Stimulated activated naive B cell treated with anti-CD40 and anti-IgM and Interleukin-4, amounts not matched to agents 10 μg/mL and 1 μg/mL and 100 μg/mL, for 72 hours (primary cell): ENCODE results near the gene PLA2G4D.

ENCODE experiments used
- ATAC-seq, 2 donors: fragments of 150-1000 bp; cut with Tn5 transposase; replicated peaks; 2 replicates each; pipeline ENCODE4 v1.10.0; 2021; ENCODE audit warnings: moderate library complexity in 1 of 2
- DNase-seq: peaks from one replicate; pipeline ENCODE4 v3.0.0; 2021
- H3K27ac Mint-ChIP-seq: one replicate; pipeline ENCODE4 v1.8.0; 2022; ENCODE audit warnings: mild to moderate bottlenecking, mixed read lengths
- H3K27me3 Mint-ChIP-seq, 2 donors: one replicate each; pipeline ENCODE4 v1.8.0; 2022; ENCODE audit warnings: mixed read lengths in 2 of 2
- H3K36me3 Mint-ChIP-seq, 2 donors: one replicate each; pipeline ENCODE4 v1.8.0; 2022; ENCODE audit warnings: mixed read lengths in 2 of 2, mild to moderate bottlenecking in 1 of 2
- H3K4me1 Mint-ChIP-seq, 2 donors: one replicate each; pipeline ENCODE4 v1.8.0; 2022; ENCODE audit warnings: mixed read lengths in 2 of 2, mild to moderate bottlenecking in 1 of 2
- H3K4me3 Mint-ChIP-seq, 2 donors: one replicate each; pipeline ENCODE4 v1.8.0; 2022; ENCODE audit warnings: mild to moderate bottlenecking in 2 of 2, mixed read lengths in 2 of 2, moderate library complexity in 1 of 2
- H3K9me3 Mint-ChIP-seq, 2 donors: one replicate each; pipeline ENCODE4 v1.8.0; 2022; ENCODE audit warnings: mixed read lengths in 2 of 2, mild to moderate bottlenecking in 1 of 2

Gene PLA2G4D

GRCh38 chr15:42133356-42133755 lies 39.0 kb upstream of the PLA2G4D start:
- H3K9me3 Mint-ChIP-seq = no peaks in the 10 kb centered on the region
- no peaks in the 10 kb centered on the region for H3K36me3 Mint-ChIP-seq
- DNase-seq = no peak
- H3K4me1 Mint-ChIP-seq = no peaks in the 10 kb centered on the region
- no peak overlapping the region for H3K4me3 Mint-ChIP-seq
- no peak overlapping the region for H3K27ac Mint-ChIP-seq
- ATAC-seq = no peak
- peaks cover 5% of the 10 kb centered on the region in 2 donors for H3K27me3 Mint-ChIP-seq

DNA sequence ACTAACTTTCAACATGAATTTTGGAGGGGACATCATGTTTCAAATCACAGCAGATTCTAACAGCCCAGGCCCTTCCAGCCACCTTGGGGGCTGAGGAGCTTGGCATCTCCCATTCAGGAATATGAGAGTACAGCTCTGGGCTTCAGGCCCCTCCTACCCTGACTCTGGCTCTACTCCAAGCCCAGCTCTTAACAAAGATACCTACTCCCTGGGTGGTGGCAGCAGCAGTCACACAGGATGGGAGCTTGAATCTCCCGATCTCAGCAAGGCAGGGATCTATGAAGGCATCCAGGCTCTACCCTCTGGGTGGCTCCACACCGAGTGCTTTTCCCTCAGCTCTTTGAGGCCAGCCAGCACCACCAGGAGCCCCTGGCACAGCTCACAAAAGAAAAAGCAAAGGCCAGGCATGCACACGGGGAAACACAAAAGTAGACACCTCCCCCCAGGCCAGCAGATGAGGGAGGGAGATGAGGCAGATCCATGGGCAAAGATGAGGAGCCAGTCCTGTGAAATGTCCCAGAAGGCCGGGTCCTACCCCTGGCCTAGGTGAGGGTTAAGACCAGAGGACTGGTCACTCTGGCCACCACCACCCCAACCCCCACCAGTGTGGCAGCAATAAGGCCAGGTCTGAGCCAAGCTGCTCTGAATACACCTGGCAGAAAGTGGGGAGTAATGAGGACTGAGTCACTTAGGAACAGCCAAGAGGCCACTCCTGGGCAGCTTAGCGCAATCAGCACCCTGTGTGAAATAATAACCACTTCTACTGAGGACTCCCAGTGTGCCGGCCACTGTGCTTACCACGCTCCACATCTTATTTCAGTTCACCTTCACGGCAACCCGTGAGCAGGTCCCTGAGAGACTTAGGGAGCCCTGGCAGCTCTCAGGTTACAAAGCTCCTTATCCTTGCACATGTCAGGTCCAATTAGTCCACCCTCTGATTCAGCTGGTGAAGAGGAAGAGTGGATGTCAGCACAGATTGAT lies 37.8 kb upstream of the PLA2G4D start:
- Mint-ChIP-seq H3K4me1 (no peaks in the 10 kb centered on the region), H3K4me3 (no peak overlapping the region), H3K36me3 (no peaks in the 10 kb centered on the region), H3K27ac (no peak overlapping the region), H3K9me3 (peaks cover 0 to 2% of the 10 kb centered on the region in 2 donors), H3K27me3 (peaks cover 5 to 10% of the 10 kb centered on the region in 2 donors)
- DNase-seq (no peak), ATAC-seq (no peak)

GRCh38 chr15:42131006-42131405 lies 36.6 kb upstream of the PLA2G4D start:
- ATAC-seq (no peak), DNase-seq (no peak)
- H3K4me1 Mint-ChIP-seq = no peaks in the 10 kb centered on the region
- H3K4me3 Mint-ChIP-seq = no peak overlapping the region
- no peaks in the 10 kb centered on the region for H3K36me3 Mint-ChIP-seq
- H3K9me3 Mint-ChIP-seq = peaks cover 0 to 2% of the 10 kb centered on the region in 2 donors
- peaks cover 5 to 10% of the 10 kb centered on the region in 2 donors for H3K27me3 Mint-ChIP-seq
- H3K27ac Mint-ChIP-seq = no peak overlapping the region

- ATAC-seq (no peak), DNase-seq (no peak)
Measured at GRCh38 chr15:42130246-42130986, 36.1 kb upstream of the PLA2G4D start.

GRCh38 chr15:42129364-42129763 lies 35.0 kb upstream of the PLA2G4D start:
- H3K9me3 Mint-ChIP-seq = peaks cover 0 to 2% of the 10 kb centered on the region in 2 donors
- no peak for DNase-seq
- ATAC-seq = no peak
- H3K4me1 Mint-ChIP-seq = no peaks in the 10 kb centered on the region
- peaks cover 5 to 10% of the 10 kb centered on the region in 2 donors for H3K27me3 Mint-ChIP-seq
- H3K27ac Mint-ChIP-seq = no peak overlapping the region
- no peaks in the 10 kb centered on the region for H3K36me3 Mint-ChIP-seq
- H3K4me3 Mint-ChIP-seq = no peak overlapping the region

More at GRCh38 chr15:42130246-42130986, 36.1 kb upstream of the PLA2G4D start:
- no peaks in the 10 kb centered on the region for H3K36me3 Mint-ChIP-seq
- peaks cover 5 to 10% of the 10 kb centered on the region in 2 donors for H3K27me3 Mint-ChIP-seq
- no peaks in the 10 kb centered on the region for H3K4me1 Mint-ChIP-seq
- no peak overlapping the region for H3K4me3 Mint-ChIP-seq
- H3K27ac Mint-ChIP-seq = no peak overlapping the region
- H3K9me3 Mint-ChIP-seq = peaks cover 0 to 2% of the 10 kb centered on the region in 2 donors

GRCh38 chr15:42128476-42128875 lies 34.1 kb upstream of the PLA2G4D start:
- Mint-ChIP-seq H3K27ac (no peak overlapping the region), H3K27me3 (peaks cover 0 to 10% of the 10 kb centered on the region in 2 donors), H3K9me3 (peaks cover 0 to 2% of the 10 kb centered on the region in 2 donors), H3K4me3 (no peak overlapping the region), H3K36me3 (no peaks in the 10 kb centered on the region), H3K4me1 (no peaks in the 10 kb centered on the region)
- no peak for DNase-seq
- no peak for ATAC-seq

- H3K4me1 Mint-ChIP-seq = no peaks in the 10 kb centered on the region
Measured at GRCh38 chr15:42123546-42123945, 29.2 kb upstream of the PLA2G4D start.

GRCh38 chr15:42121682-42122081 lies 27.3 kb upstream of the PLA2G4D start:
- Mint-ChIP-seq H3K9me3 (no peaks in the 10 kb centered on the region), H3K27me3 (no peaks in the 10 kb centered on the region), H3K4me1 (no peaks in the 10 kb centered on the region), H3K27ac (no peak overlapping the region), H3K4me3 (no peak overlapping the region), H3K36me3 (no peaks in the 10 kb centered on the region)
- DNase-seq = no peak
- ATAC-seq = no peak

More at GRCh38 chr15:42123546-42123945, 29.2 kb upstream of the PLA2G4D start:
- H3K4me3 Mint-ChIP-seq = no peak overlapping the region
- H3K27ac Mint-ChIP-seq = no peak overlapping the region
- DNase-seq (no peak), ATAC-seq (no peak)
- peaks cover 0 to 2% of the 10 kb centered on the region in 2 donors for H3K9me3 Mint-ChIP-seq
- no peaks in the 10 kb centered on the region for H3K36me3 Mint-ChIP-seq
- H3K27me3 Mint-ChIP-seq = peaks cover 0 to 6% of the 10 kb centered on the region in 2 donors

- ATAC-seq (no peak), DNase-seq (no peak)
- no peak overlapping the region for H3K4me3 Mint-ChIP-seq
Measured at GRCh38 chr15:42121021-42121420, 26.7 kb upstream of the PLA2G4D start.

GRCh38 chr15:42120285-42120684 lies 25.9 kb upstream of the PLA2G4D start:
- no peaks in the 10 kb centered on the region for H3K4me1 Mint-ChIP-seq
- H3K36me3 Mint-ChIP-seq = no peaks in the 10 kb centered on the region

More at GRCh38 chr15:42121021-42121420, 26.7 kb upstream of the PLA2G4D start:
- Mint-ChIP-seq H3K4me1 (no peaks in the 10 kb centered on the region), H3K36me3 (no peaks in the 10 kb centered on the region), H3K27ac (no peak overlapping the region), H3K9me3 (peaks cover 2 to 4% of the 10 kb centered on the region in 2 donors), H3K27me3 (no peaks in the 10 kb centered on the region)

DNA sequence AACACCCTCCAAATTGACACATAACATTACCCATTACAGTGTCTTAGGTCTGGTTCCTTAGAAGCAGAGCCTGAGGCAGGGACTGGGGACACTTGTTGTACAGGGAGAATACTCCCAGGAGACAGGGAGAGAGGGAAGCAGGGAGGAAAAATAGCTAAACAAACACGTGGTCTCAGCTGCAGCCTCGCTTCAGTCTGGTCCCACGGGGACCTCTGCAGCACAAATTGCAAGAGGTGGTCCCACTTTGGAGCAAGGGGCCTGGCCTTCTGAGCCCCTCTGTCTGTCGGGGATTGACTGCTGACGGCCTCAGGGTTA lies 25.0 kb upstream of the PLA2G4D start:
- no peak overlapping the region for H3K4me3 Mint-ChIP-seq

More at GRCh38 chr15:42120285-42120684, 25.9 kb upstream of the PLA2G4D start:
- Mint-ChIP-seq H3K27me3 (no peaks in the 10 kb centered on the region), H3K9me3 (peaks cover 2 to 4% of the 10 kb centered on the region in 2 donors), H3K27ac (no peak overlapping the region), H3K4me3 (no peak overlapping the region)
- DNase-seq = no peak
- no peak for ATAC-seq

DNA sequence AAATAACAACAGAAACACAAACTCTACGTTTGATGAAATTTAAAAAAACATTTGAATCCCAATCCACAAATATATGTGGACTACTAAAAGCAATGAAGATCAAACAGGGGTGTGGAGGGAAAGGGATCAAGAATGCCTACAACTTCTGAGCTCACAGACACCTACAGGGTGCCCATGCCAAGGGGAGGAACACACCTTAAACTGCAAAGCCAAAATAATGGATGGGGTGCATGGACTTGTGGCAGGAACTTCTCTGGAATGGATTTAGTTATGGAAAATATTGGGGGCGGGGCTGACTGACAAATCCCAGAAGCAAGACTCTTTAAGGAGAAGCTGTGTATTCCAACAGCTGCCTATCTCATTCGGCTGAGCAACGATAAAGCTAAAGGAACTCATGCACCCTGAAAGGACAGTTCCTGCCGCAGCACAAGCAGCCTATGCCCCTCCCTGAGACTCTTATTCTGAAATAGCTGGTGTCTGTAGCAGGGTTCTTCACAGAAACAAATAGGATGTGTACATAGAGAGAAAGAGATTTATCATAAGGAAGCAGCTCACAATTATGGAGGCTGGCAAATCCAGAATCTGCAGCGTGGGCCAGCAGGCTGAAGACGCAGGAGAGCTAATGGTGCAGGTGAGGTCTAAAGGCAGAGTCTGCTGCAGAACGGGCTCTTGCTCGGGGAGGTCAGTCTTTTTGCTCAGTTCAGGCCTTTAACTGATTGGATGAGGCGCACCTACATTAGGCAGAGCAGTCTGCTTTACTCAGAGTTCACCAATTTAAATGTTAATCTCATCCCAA lies 24.5 kb upstream of the PLA2G4D start:
- H3K27ac Mint-ChIP-seq = no peak overlapping the region
- DNase-seq (no peak), ATAC-seq (no peak)
- peaks cover 2 to 4% of the 10 kb centered on the region in 2 donors for H3K9me3 Mint-ChIP-seq
- no peaks in the 10 kb centered on the region for H3K36me3 Mint-ChIP-seq
- H3K27me3 Mint-ChIP-seq = no peaks in the 10 kb centered on the region
- H3K4me1 Mint-ChIP-seq = no peaks in the 10 kb centered on the region
- H3K4me3 Mint-ChIP-seq = no peak overlapping the region

More for the DNA sequence above, 25.0 kb upstream of the PLA2G4D start:
- no peaks in the 10 kb centered on the region for H3K4me1 Mint-ChIP-seq
- no peaks in the 10 kb centered on the region for H3K27me3 Mint-ChIP-seq
- no peak overlapping the region for H3K27ac Mint-ChIP-seq
- H3K9me3 Mint-ChIP-seq = peaks cover 2 to 4% of the 10 kb centered on the region in 2 donors
- ATAC-seq (no peak), DNase-seq (no peak)
- H3K36me3 Mint-ChIP-seq = no peaks in the 10 kb centered on the region

DNA sequence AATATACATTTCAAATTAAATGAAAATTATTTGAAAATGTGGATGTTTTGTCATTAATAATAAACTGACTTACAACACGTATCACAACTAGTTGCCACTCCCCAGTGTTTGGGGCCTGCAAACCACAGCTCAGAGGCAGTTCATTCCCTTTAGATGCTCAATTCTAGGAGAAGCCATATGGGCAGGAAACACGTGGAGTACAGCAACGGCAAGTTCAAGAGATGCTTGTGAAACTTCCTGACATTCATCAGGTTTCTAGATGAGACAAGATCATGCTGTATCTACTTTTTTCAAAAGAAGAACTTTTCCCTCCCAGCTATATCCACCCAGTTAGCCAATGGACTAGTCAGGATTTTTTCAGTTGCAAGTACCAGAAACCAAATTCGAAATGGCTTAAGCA lies 17.6 kb upstream of the PLA2G4D start:
- H3K27ac Mint-ChIP-seq = no peak overlapping the region
- ATAC-seq (no peak), DNase-seq (no peak)
- H3K9me3 Mint-ChIP-seq = peaks cover 4 to 5% of the 10 kb centered on the region in 2 donors
- H3K27me3 Mint-ChIP-seq = peaks cover 12 to 17% of the 10 kb centered on the region in 2 donors
- no peaks in the 10 kb centered on the region for H3K36me3 Mint-ChIP-seq
- H3K4me1 Mint-ChIP-seq = peaks cover 10 to 14% of the 10 kb centered on the region in 2 donors
- H3K4me3 Mint-ChIP-seq = no peak overlapping the region

- no peak for ATAC-seq
- DNase-seq = no peak
- H3K27me3 Mint-ChIP-seq = peaks cover 12 to 17% of the 10 kb centered on the region in 2 donors
- H3K4me3 Mint-ChIP-seq = no peak overlapping the region
- H3K36me3 Mint-ChIP-seq = no peaks in the 10 kb centered on the region
- H3K27ac Mint-ChIP-seq = no peak overlapping the region
- H3K9me3 Mint-ChIP-seq = peaks cover 0 to 3% of the 10 kb centered on the region in 2 donors
- peaks cover 10 to 14% of the 10 kb centered on the region in 2 donors for H3K4me1 Mint-ChIP-seq
Measured at GRCh38 chr15:42110367-42110766, 16.0 kb upstream of the PLA2G4D start.
